IPS DF 6.9 (cell line): ENCODE data around the gene UCN3.
"Not testable (repeated sequence)": the region's sequence is repeated elsewhere in the genome, so short reads cannot be mapped to it uniquely, and the experiment has no call there.

Experiments
- DNase-seq: peaks from one replicate; pipeline ENCODE4 v3.0.0-alpha.2; 2013; ENCODE audit warnings: low read depth, low spot score
- H3K27ac ChIP-seq: one replicate; pipeline ENCODE4 v1.5.1; 2013; ENCODE audit warnings: low read length, control low read depth
- H3K27me3 ChIP-seq: 2 replicates; pipeline ENCODE4 v1.6.1; 2013; ENCODE audit warnings: mild to moderate bottlenecking, low read length; ENCODE audit not compliant: control insufficient read depth, insufficient read depth
- H3K36me3 ChIP-seq: 2 replicates; pipeline ENCODE4 v1.6.1; 2013; ENCODE audit warnings: low read length; ENCODE audit not compliant: control insufficient read depth, insufficient read depth
- H3K4me1 ChIP-seq: 2 replicates; pipeline ENCODE4 v1.6.1; 2013; ENCODE audit warnings: low read length; ENCODE audit not compliant: control insufficient read depth, insufficient read depth
- H3K4me3 ChIP-seq: 2 replicates; pipeline ENCODE4 v1.5.1; 2013; ENCODE audit warnings: mild to moderate bottlenecking, low read length
- H3K9me3 ChIP-seq: 2 replicates; pipeline ENCODE4 v1.6.1; 2013; ENCODE audit warnings: low read length, inconsistent platforms; ENCODE audit not compliant: control insufficient read depth, insufficient read depth
- WGBS: extraction: QIAGEN DNeasy Blood & Tissue Kit; methylation state at CpG from one replicate; pipeline ENCODE4 v1.1.7; 2013; ENCODE audit warnings: mixed read lengths, missing lambda C conversion rate; ENCODE audit not compliant: insufficient read length, insufficient coverage; 5-methylcytosine and 5-hydroxymethylcytosine counted together

Gene UCN3

DNA sequence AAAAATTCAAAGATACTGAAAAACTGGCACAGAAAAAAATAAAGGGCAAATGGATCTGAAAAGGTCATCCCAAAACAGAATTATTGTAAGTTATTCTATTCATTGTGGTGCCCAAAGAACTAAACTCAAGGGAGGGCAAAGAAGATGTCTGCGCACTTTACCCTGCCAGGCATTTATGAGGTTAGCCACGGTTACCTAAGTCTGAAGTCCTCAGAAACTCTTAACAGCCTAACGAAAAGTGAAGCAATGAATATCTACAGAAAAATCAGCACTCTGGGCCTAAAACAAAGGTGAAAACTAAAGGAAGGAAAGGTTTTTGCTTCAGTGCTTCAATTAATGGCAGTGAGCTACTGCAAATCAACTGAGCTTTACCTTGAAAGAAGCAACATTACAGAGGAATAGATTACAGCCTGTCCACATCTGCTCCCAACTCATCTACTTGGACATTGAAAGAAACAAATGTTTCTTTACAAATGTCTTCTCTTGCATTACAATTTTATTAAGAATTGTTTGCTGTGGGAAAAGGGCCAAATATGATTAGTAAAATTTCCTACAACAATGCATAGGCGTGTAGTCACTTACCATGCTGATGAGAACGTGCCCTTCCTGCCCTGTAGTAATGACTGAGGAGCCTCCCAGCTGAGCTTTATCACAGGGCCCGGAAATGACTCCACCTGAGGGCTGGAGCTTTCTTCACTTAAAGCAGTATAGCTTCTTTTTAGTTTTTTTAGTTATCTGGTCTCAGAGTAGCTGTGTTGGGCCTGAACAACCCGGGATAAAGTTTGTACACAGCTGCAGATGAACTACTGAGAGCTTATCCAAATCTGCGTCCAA lies 39.7 kb downstream of the UCN3 start, which contains the start of gene TUBAL3:
Gene TUBAL3, minus strand, starts transcription at position 621 of the 834 bp plus-strand sequence. Its CDS starts 36 bp downstream, at position 585.
- WGBS: no CpG with 5 or more reads among the region's 8 CpGs
- Histone ChIP-seq H3K27me3 (no peaks in the 10 kb centered on the region), H3K4me1 (no peaks in the 10 kb centered on the region), H3K4me3 (no peak within 1 kb of the TSS), H3K9me3 (no peaks in the 10 kb centered on the region), H3K27ac (no peak within 1 kb of the TSS), H3K36me3 (no peaks in the 10 kb centered on the region)
- no peak for DNase-seq

DNA sequence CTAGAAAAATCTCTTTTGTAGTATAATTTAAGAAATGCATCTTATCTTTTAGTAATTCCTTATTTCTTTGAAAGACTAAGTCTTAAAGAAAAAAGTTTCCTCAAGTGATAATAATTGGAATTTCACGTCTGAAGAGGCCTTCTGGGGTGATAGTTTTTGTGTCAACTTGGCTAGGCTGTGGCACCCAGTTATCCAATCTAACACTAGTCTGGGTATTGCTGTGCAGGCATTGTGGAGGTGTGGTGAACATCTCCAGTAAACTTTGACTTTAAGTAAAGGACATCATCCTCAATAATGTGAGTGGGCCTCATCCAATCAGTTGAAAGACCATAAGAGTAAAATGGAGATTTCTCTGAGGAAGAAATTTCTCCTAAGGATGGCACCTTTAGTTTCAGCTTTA lies 42.2 kb downstream of the UCN3 start:
- H3K9me3 ChIP-seq: no peaks in the 10 kb centered on the region
- no peak for DNase-seq
- H3K27me3 ChIP-seq: no peaks in the 10 kb centered on the region
- H3K4me1 ChIP-seq: no peaks in the 10 kb centered on the region
- no CpG with 5 or more reads among the region's 1 CpG for WGBS
- no peaks in the 10 kb centered on the region for H3K36me3 ChIP-seq
- H3K4me3 ChIP-seq: no peak overlapping the region
- no peak overlapping the region for H3K27ac ChIP-seq

DNA sequence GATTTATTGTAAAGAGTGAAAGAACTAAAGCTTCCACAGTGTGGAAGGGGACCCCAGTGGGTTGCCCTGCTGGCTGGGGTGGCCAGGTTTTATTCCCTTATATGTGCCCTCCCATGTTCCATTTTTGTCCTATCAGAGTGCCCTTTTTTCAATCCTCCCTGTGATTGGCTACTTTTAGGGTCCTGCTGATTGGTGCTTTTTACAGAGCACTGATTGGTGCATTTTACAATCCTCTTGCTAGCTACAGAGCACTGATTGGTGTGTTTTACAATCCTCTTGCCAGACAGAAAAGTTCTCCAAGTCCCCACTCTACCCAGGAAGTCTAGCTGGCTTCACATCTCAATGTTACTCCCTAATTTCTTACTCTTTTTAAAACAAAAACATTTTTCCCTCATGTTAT lies 46.0 kb downstream of the UCN3 start:
- not testable (repeated sequence) for DNase-seq, H3K27ac ChIP-seq, H3K4me1 ChIP-seq, H3K36me3 ChIP-seq, H3K4me3 ChIP-seq, H3K27me3 ChIP-seq, H3K9me3 ChIP-seq

DNA sequence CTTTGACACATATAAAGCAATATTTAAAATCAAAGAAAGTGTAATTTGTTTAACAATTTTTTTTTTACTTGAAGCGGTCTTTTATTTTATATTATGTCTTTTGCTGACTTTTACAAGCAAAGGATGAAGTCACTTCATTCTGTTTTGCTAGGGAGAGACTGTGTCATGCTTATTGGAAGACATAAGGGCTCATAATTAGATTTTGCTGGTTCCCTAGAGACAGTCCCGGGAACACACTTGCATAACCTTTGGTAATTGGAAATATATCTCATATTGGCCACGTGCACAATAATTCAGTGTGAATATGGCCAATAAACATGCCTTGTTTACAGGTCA lies 47.1 kb downstream of the UCN3 start:
- no peak overlapping the region for H3K27ac ChIP-seq
- DNase-seq: no peak
- no peaks in the 10 kb centered on the region for H3K9me3 ChIP-seq
- H3K4me3 ChIP-seq: no peak overlapping the region
- no peaks in the 10 kb centered on the region for H3K27me3 ChIP-seq
- H3K4me1 ChIP-seq: peaks cover 4% of the 10 kb centered on the region
- no peaks in the 10 kb centered on the region for H3K36me3 ChIP-seq
- WGBS: no CpG with 5 or more reads among the region's 3 CpGs

DNA sequence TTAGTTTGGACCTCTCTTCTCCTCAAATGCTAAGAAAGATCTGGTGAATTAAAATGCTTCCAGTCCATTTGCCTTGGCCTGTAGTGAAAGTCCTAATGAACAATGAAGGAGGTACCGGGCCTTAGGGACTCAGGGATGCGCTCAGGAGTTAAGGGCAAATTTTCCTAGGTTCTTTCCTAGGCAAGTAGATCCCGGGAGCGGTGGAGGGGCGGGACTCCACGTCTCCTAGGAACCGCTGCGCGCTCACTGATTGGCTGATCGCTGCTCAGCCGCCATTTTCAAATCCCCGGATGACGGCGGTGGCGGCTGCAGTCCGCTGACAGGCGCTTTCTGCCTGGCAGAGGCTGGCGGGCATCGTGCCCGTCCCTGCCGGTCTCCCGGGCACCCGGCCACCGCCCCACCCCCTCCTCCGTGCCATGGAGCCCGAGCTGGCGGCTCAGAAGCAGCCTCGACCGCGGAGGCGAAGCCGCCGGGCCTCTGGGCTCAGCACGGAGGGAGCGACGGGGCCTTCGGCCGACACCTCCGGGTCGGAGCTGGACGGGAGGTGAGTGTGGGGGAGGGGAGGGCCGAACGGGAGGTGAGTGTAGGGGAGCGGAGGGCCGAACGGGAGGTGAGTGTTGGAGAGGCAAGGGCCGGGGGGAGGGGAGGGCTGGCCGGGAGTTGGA lies 47.6 kb downstream of the UCN3 start, which contains the start of gene NET1:
Gene NET1, plus strand, starts transcription at position 281 of the 665 bp plus-strand sequence. Its CDS starts 136 bp downstream, at position 417.
- Histone ChIP-seq H3K36me3 (no peaks in the 10 kb centered on the region), H3K9me3 (no peaks in the 10 kb centered on the region), H3K27ac (no peak within 1 kb of the TSS), H3K4me1 (peaks cover 6% of the 10 kb centered on the region), H3K27me3 (no peaks in the 10 kb centered on the region), H3K4me3 (peak within 1 kb of the TSS; percentile 100)
- peak; percentile 72 for DNase-seq
- no CpG with 5 or more reads among the region's 48 CpGs for WGBS

DNA sequence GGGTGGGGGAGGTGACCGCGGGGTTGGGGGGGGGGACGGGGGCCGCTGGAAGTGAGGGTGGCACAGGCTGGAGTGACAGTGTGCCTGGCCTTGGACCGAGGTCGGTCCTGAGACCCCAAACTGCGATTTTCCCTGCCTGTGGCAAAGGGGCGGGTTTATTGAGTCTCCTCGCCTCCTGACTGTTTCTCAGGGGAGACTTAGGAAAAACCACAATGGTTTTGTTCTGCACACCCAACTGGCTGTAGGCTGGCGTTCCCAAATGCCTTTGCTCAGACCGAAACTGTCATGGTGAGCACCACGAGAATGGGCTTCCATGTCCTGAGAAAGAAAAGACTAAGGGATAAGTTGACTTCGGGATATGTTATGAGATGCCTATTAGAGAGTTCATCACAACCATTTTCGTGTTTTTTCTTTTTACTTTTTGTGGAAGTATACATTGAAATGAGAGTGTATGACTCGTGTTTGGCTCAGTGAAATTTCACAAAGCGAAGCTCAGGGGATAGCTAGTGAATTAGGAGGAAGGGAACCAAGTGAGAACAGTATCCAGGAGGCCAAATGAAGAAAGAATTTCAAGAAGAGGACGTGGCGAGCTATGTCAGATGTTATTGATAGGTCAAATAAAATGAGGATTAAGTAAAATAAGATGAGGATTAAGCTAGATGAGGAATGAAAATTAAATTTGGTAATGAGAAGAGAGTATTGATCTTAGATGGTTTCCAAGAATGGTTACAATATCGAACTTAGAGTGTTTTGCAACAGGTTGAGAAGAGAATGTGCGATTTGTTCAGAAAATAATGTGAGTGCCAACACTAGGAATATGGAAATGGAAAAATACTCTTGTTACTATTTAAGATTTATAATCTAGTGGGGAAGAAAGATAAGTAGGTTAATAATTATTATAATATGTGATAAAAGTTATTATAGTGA lies 48.5 kb downstream of the UCN3 start:
- Histone ChIP-seq H3K27me3 (no peaks in the 10 kb centered on the region), H3K9me3 (no peaks in the 10 kb centered on the region), H3K4me1 (peaks cover 6% of the 10 kb centered on the region), H3K36me3 (no peaks in the 10 kb centered on the region), H3K27ac (no peak overlapping the region), H3K4me3 (peak overlapping the region; percentile 100; the same call in 1 of the 2 replicates)
- no peak for DNase-seq
- WGBS: 100% methylated on average over 1 of the region's 20 CpGs

DNA sequence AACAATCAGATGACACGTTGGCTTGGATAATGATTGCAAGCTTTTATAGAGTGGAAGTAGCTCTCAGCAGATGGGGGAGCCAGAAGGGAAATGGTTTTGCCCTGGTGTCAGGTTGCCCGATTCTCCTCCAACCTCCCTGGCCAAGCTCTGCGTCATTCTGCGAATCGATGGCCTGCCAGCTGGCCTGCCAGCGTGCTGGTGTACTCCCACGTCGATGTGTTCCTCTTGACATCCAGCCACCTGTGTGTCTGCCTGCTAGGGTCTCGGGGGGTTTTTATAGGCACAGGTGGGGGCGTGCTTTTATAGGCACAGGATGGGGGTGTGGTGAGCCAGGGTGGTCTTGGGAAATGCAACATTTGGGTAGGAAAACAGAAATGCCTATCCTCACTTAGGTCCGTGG lies 52.2 kb downstream of the UCN3 start:
- Histone ChIP-seq H3K27ac (no peak overlapping the region), H3K27me3 (no peaks in the 10 kb centered on the region), H3K4me3 (no peak overlapping the region), H3K36me3 (no peaks in the 10 kb centered on the region), H3K9me3 (no peaks in the 10 kb centered on the region), H3K4me1 (peaks cover 6% of the 10 kb centered on the region)
- DNase-seq: no peak
- WGBS: no CpG with 5 or more reads among the region's 11 CpGs

DNA sequence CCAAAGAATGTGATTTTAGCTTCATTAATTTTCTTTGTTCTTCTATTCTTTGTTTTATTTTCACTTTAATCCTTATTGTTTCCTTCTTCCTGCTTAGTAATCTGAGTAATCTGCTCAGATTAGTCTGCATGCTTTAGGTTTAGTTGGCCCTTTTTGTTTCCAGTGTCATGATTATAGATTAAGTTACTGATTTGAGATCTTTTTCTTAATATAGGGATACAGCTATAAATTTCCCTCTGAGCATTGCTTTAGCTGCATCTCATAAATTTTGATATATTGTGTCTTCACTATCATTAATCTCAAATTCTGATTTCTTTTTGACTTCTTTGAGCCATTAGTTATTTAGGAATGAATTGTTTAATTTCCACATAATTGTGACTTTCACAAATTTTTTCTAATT lies 53.8 kb downstream of the UCN3 start:
- Histone ChIP-seq H3K9me3 (no peaks in the 10 kb centered on the region), H3K27me3 (no peaks in the 10 kb centered on the region), H3K4me1 (peaks cover 6% of the 10 kb centered on the region), H3K4me3 (no peak overlapping the region), H3K27ac (no peak overlapping the region), H3K36me3 (no peaks in the 10 kb centered on the region)
- DNase-seq: no peak

DNA sequence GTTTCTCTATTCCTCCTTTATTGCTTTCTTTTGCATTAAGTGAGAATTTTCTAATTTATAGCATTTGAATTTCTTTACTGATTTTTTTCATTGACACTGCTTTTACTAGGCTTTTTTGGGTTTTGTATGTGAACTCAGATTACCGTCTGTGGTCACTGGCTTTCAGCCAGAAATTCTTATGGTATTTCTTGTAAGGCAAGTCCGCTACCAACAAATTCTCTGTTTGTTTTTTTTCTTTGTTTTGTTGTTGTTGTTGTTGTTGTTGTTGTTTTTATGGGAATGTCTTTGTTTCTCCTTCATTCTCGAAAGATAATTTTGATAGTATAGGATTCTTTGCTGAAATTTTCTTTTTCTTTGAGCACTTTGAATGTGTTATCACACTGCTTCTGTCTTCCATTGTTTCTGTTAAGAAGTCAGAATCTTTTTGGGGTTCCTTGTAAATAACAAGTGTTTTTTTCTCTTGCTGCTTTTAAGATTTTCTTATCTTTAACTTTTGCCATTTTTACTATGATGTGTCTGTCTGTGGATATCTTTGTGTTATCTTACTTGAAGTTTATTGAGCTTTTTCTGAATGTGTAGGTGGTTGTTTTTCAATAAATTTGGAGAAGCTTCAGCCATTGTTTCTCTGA lies 54.8 kb downstream of the UCN3 start:
- no CpG with 5 or more reads among the region's 3 CpGs for WGBS
- no peaks in the 10 kb centered on the region for H3K27me3 ChIP-seq
- DNase-seq: no peak
- H3K36me3 ChIP-seq: no peaks in the 10 kb centered on the region
- H3K9me3 ChIP-seq: no peaks in the 10 kb centered on the region
- peaks cover 6% of the 10 kb centered on the region for H3K4me1 ChIP-seq
- H3K27ac ChIP-seq: no peak overlapping the region
- no peak overlapping the region for H3K4me3 ChIP-seq

DNA sequence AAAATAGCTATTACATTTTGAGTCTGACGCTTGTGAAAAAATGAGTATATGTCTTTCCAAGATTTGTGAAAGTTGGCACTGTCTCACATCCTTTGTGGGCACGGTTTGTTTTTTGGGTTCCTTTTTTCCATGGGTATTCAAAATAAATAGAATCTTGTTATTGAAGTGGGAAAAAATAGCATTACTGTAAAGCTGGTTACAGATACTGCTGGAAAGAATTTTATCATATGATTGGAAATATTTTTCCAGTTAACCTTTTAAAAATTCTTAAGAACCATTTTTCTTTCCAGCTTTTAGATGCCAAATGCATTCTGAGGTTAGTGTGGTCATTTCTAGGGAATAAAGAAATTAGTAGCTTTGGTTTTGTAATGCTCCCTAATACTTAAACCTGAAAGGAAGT lies 59.0 kb downstream of the UCN3 start:
- H3K27ac ChIP-seq: no peak overlapping the region
- no peak for DNase-seq
- no peaks in the 10 kb centered on the region for H3K36me3 ChIP-seq
- H3K27me3 ChIP-seq: no peaks in the 10 kb centered on the region
- H3K4me1 ChIP-seq: no peaks in the 10 kb centered on the region
- no peaks in the 10 kb centered on the region for H3K9me3 ChIP-seq
- WGBS: no CpG with 5 or more reads among the region's 2 CpGs
- H3K4me3 ChIP-seq: no peak overlapping the region
